Keratinocyte (primary cell): ENCODE results near the gene PPP1R16B. TPM values are rescaled to one million over a fixed set of nuclear protein-coding genes. Genes with fewer than 3 reads are reported as not detected.

Source experiments
- DNase-seq: peaks from one replicate; pipeline ENCODE4 v3.0.0-alpha.2; 2011; ENCODE audit warnings: low read depth, missing footprints, low spot score
- FAIRE-seq: peaks from 2 replicates; lab custom pipeline; 2011; peaks lifted over from hg19 to GRCh38; lab: Jason Lieb, UNC
- H2AFZ ChIP-seq: 2 replicates; pipeline ENCODE4 v1.6.0; 2012; ENCODE audit warnings: low read length, control low read depth, inconsistent platforms; ENCODE audit not compliant: control insufficient read depth
- H3K27ac ChIP-seq: 2 replicates; pipeline ENCODE4 v1.5.1; 2011; ENCODE audit warnings: low read length; ENCODE audit not compliant: control insufficient read depth, insufficient read depth
- H3K27me3 ChIP-seq: 3 replicates; pipeline ENCODE4 v1.6.0; 2011; ENCODE audit warnings: low read length; ENCODE audit not compliant: control insufficient read depth, insufficient read depth; ENCODE audit errors: extremely low read depth
- H3K36me3 ChIP-seq, 2 experiments: 2 replicates in 1 of 2; 3 replicates in 1 of 2; pipeline ENCODE4 v1.5.1; 2011; ENCODE audit warnings: low read length in 2 of 2, mild to moderate bottlenecking in 1 of 2; ENCODE audit not compliant: control insufficient read depth in 2 of 2, insufficient read depth in 2 of 2; ENCODE audit errors: extremely low read depth in 1 of 2
- H3K4me1 ChIP-seq: 3 replicates; pipeline ENCODE4 v1.5.1; 2011; ENCODE audit warnings: low read length; ENCODE audit not compliant: control insufficient read depth, insufficient read depth; ENCODE audit errors: extremely low read depth
- H3K4me2 ChIP-seq: 3 replicates; pipeline ENCODE4 v1.6.0; 2011; ENCODE audit warnings: low read depth, low read length; ENCODE audit not compliant: control insufficient read depth, insufficient read depth; ENCODE audit errors: extremely low read depth
- H3K4me3 ChIP-seq, 3 experiments: fragments of 200-600 bp in 1 of 3; sonication (generic) in 1 of 3; 2 replicates in 2 of 3; 3 replicates in 1 of 3; pipeline ENCODE4 v1.5.1; 2011 to 2016; ENCODE audit warnings: low read length in 3 of 3, mild to moderate bottlenecking in 3 of 3, control low read depth in 2 of 3, inconsistent platforms in 1 of 3, low read depth in 1 of 3, mixed read lengths in 1 of 3, mixed run types in 1 of 3, moderate library complexity in 1 of 3; ENCODE audit not compliant: control insufficient read depth in 2 of 3, insufficient read depth in 2 of 3; ENCODE audit errors: extremely low read depth in 1 of 3
- H3K79me2 ChIP-seq: 2 replicates; pipeline ENCODE4 v1.6.0; 2012; ENCODE audit warnings: low read length; ENCODE audit not compliant: control insufficient read depth, insufficient read depth
- H3K9ac ChIP-seq: 3 replicates; pipeline ENCODE4 v1.6.0; 2011; ENCODE audit warnings: low read length; ENCODE audit not compliant: control insufficient read depth, insufficient read depth; ENCODE audit errors: extremely low read depth
- H3K9me1 ChIP-seq: 3 replicates; pipeline ENCODE4 v1.6.0; 2011; ENCODE audit warnings: low read length; ENCODE audit not compliant: control insufficient read depth, insufficient read depth; ENCODE audit errors: extremely low read depth
- H3K9me3 ChIP-seq: 2 replicates; pipeline ENCODE4 v1.5.1; 2012; ENCODE audit warnings: low read depth, low read length; ENCODE audit not compliant: control insufficient read depth
- H4K20me1 ChIP-seq: 3 replicates; pipeline ENCODE4 v1.6.0; 2011; ENCODE audit warnings: low read length; ENCODE audit not compliant: control insufficient read depth, insufficient read depth; ENCODE audit errors: extremely low read depth
- EZH2 ChIP-seq: IDR thresholded peaks from one replicate; pipeline ENCODE4 v1.6.1; 2012; ENCODE audit warnings: inconsistent platforms, mild to moderate bottlenecking, low read length, moderate library complexity
- dilution Hi-C: fragments of 300-500 bp; cut with MboI; formaldehyde crosslinking; loops from one replicate; pipeline ENCODE4 v1.7.0; 2020; ENCODE audit warnings: low sequenced_read_pairs; ENCODE audit not compliant: extremely low pct_ligation_motif_present
- polyA plus RNA-seq, 5 experiments: library from polyadenylated mRNA; depleted of rRNA in 3 of 5; stranded (reverse) in 3 of 5; stranded (forward) in 1 of 5; unstranded in 1 of 5; fragments of >200 nt; gene quantifications; 1 replicate in 1 of 5; 2 replicates in 3 of 5; 3 replicates in 1 of 5; pipeline versions ENCODE4 v1.2.1 to v1.2.3, GENCODE V29; 2011 to 2012; ENCODE audit warnings: missing spikeins in 2 of 5, low read depth in 1 of 5, low replicate concordance in 1 of 5
- TF ChIP-seq, protein P1 (sequence below), 3 experiments: IDR thresholded peaks in 1 of 3; conservative IDR thresholded peaks in 1 of 3; optimal IDR thresholded peaks in 1 of 3; 2 replicates in 2 of 3; 3 replicates in 1 of 3; pipeline versions ENCODE3 to v1.5.1; 2011; ENCODE audit warnings: low read length in 3 of 3, mild to moderate bottlenecking in 3 of 3, moderate library complexity in 2 of 3, control low read depth in 1 of 3, inconsistent platforms in 1 of 3; ENCODE audit not compliant: insufficient read depth in 2 of 3; ENCODE audit errors: extremely low read depth in 1 of 3

PPP1R16B gene
- polyA plus RNA-seq, 1 donor (not counting 4 experiments of a cell fraction or from before 2014, with no cell fraction given): not detected

DNA sequence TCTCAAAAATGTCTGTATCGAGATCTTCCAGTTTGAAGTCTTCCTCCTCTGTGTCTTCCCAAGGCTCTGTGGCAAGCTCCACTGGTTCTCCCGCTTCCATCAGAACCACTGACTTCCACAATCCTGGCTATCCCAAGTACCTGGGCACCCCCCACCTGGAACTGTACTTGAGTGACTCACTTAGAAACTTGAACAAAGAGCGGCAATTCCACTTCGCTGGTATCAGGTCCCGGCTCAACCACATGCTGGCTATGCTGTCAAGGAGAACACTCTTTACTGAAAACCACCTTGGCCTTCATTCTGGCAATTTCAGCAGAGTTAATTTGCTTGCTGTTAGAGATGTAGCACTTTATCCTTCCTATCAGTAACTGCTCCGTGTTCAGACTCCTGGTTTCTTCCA, 146.7 kb downstream of the PPP1R16B start:
- H2AFZ ChIP-seq: no peak overlapping the region
- H3K27ac ChIP-seq: no peak overlapping the region
- peaks cover 2% of the 10 kb centered on the region for H3K9me1 ChIP-seq
- H4K20me1 ChIP-seq: no peaks in the 10 kb centered on the region
- no peaks in the 10 kb centered on the region for H3K9me3 ChIP-seq
- no peak overlapping the region for H3K4me2 ChIP-seq
- no peaks in the 10 kb centered on the region for H3K27me3 ChIP-seq
- H3K36me3 ChIP-seq: peaks cover 0 to 24% of the 10 kb centered on the region in 2 experiments
- no peak overlapping the region for H3K4me3 ChIP-seq
- DNase-seq (no peak), FAIRE-seq (no peak)
- no peaks in the 10 kb centered on the region for H3K4me1 ChIP-seq
- TF ChIP-seq EZH2: no peak
- TF ChIP-seq, protein P1, sequence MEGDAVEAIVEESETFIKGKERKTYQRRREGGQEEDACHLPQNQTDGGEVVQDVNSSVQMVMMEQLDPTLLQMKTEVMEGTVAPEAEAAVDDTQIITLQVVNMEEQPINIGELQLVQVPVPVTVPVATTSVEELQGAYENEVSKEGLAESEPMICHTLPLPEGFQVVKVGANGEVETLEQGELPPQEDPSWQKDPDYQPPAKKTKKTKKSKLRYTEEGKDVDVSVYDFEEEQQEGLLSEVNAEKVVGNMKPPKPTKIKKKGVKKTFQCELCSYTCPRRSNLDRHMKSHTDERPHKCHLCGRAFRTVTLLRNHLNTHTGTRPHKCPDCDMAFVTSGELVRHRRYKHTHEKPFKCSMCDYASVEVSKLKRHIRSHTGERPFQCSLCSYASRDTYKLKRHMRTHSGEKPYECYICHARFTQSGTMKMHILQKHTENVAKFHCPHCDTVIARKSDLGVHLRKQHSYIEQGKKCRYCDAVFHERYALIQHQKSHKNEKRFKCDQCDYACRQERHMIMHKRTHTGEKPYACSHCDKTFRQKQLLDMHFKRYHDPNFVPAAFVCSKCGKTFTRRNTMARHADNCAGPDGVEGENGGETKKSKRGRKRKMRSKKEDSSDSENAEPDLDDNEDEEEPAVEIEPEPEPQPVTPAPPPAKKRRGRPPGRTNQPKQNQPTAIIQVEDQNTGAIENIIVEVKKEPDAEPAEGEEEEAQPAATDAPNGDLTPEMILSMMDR (optimal IDR thresholded peaks at IDR 0.05 in 1 of 3, IDR thresholded peaks at IDR 0.05 in 1 of 3, conservative IDR thresholded peaks at IDR 0.05 in 1 of 3; ENCODE audit: extremely low read depth in 1 of 3, insufficient read depth in 2 of 3, low read length in 3 of 3): no peak
- H3K79me2 ChIP-seq: peaks cover 7% of the 10 kb centered on the region
- no peak overlapping the region for H3K9ac ChIP-seq
- dilution Hi-C loops: no loop called here

DNA sequence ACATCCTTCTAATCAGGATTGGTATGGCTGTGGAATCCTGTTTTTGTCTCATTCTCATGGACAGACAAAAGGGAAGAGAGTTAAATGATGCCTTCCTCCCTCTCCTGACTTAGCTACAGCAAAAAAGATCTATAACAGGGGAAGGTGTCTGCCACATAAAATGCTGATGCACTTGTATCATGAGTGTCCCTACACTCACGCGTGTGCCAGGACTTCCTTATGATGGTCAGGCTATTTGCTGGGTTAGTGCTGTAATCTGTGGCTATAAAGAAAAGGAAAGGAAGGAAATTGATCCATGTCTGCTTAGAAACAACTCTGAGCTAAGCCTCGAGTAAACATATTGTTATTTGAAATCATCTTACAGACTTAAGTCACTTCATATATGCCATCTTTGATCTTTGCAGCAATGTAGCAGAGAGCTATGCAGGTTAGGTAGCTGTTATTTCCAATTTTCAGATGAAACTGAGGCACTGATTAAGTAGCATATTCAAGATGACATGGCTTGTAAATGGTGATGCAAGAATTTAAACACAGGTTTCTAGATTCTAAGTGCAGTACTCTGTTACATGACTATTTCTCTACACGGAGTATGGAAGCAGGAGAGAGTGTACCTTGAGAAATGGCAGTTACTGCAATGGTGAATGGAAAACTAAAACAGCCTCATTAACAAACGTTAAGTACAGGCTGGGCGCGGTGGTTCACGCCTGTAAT, 148.3 kb downstream of the PPP1R16B start:
- Histone ChIP-seq H3K4me2 (no peak overlapping the region), H3K27me3 (no peaks in the 10 kb centered on the region), H3K9me1 (no peaks in the 10 kb centered on the region), H2AFZ (no peak overlapping the region), H3K27ac (no peak overlapping the region), H3K9me3 (no peaks in the 10 kb centered on the region), H3K36me3 (peaks cover 0 to 16% of the 10 kb centered on the region in 2 experiments), H3K9ac (no peak overlapping the region), H4K20me1 (no peaks in the 10 kb centered on the region), H3K79me2 (peaks cover 2% of the 10 kb centered on the region), H3K4me1 (no peaks in the 10 kb centered on the region), H3K4me3 (no peak overlapping the region)
- DNase-seq (no peak), FAIRE-seq (no peak)
- TF ChIP-seq, protein P1 (optimal IDR thresholded peaks at IDR 0.05 in 1 of 3, IDR thresholded peaks at IDR 0.05 in 1 of 3, conservative IDR thresholded peaks at IDR 0.05 in 1 of 3; ENCODE audit: extremely low read depth in 1 of 3, insufficient read depth in 2 of 3, low read length in 3 of 3): no peak
- TF ChIP-seq EZH2: no peak
- dilution Hi-C loops: no loop called here
